ENCODE data around the gene DGKB. TPM values are rescaled to one million over a fixed set of nuclear protein-coding genes. Genes with fewer than 3 reads are reported as not detected.

DGKB gene
- total RNA-seq, 5 donors from 2014 or later (not counting 1 experiment from before 2014, with no cell fraction given), result not detected

- Mint-ChIP-seq H3K9me3 (peaks cover 3 to 11% (median 9%) of the 10 kb centered on the region in 3 donors), H3K36me3 (no peaks in the 10 kb centered on the region), H3K27ac (no peak overlapping the region), H3K27me3 (no peaks in the 10 kb centered on the region), H3K4me3 (no peak overlapping the region), H3K4me1 (no peaks in the 10 kb centered on the region)
- ATAC-seq (replicated peaks in 1 of 4) (no peak), DNase-seq (no peak)
- Histone ChIP-seq H3K27me3 (replicated peaks in 1 of 2; ENCODE audit: control insufficient read depth in 2 of 2, extremely low read depth in 1 of 2, insufficient read depth in 2 of 2, low read length in 1 of 2) (no peaks in the 10 kb centered on the region), H3K4me1 (ENCODE audit: control insufficient read depth in 1 of 2, extremely low read depth in 1 of 2, insufficient read depth in 2 of 2, low read length in 2 of 2) (no peaks in the 10 kb centered on the region), H3K27ac (ENCODE audit: low read length) (no peak overlapping the region), H3K36me3 (ENCODE audit: control insufficient read depth in 2 of 2, extremely low read depth in 1 of 2, insufficient read depth in 1 of 2, low read length in 1 of 2) (no peaks in the 10 kb centered on the region), H3K9me3 (no peaks in the 10 kb centered on the region), H3K4me3 (ENCODE audit: control insufficient read depth in 1 of 2, extremely low read depth in 1 of 2, low read length in 1 of 2) (no peak overlapping the region)
- CTCF ChIA-PET, result no interaction called here
- POLR2A ChIA-PET, result no interaction called here
- WGBS (ENCODE audit: insufficient coverage), result no CpG with 5 or more reads among the region's 2 CpGs
These were observed 128.8 kb downstream of the DGKB start for GRCh38 chr7:14773729-14774271.

- no peak for ATAC-seq (replicated peaks in 1 of 4)
- WGBS (ENCODE audit: insufficient coverage), result 75% methylated on average over 1 of the region's 2 CpGs
- Mint-ChIP-seq H3K4me1 (no peaks in the 10 kb centered on the region), H3K9me3 (peaks cover 0 to 14% (median 4%) of the 10 kb centered on the region in 3 donors), H3K36me3 (no peaks in the 10 kb centered on the region), H3K27me3 (no peaks in the 10 kb centered on the region), H3K27ac (no peak overlapping the region), H3K4me3 (no peak overlapping the region)
- H3K27me3 ChIP-seq (replicated peaks in 1 of 2; ENCODE audit: control insufficient read depth in 2 of 2, extremely low read depth in 1 of 2, insufficient read depth in 2 of 2, low read length in 1 of 2), result no peaks in the 10 kb centered on the region
- H3K9me3 ChIP-seq, result no peaks in the 10 kb centered on the region
- no peaks in the 10 kb centered on the region for H3K4me1 ChIP-seq (ENCODE audit: control insufficient read depth in 1 of 2, extremely low read depth in 1 of 2, insufficient read depth in 2 of 2, low read length in 2 of 2)
- H3K36me3 ChIP-seq (ENCODE audit: control insufficient read depth in 2 of 2, extremely low read depth in 1 of 2, insufficient read depth in 1 of 2, low read length in 1 of 2), result no peaks in the 10 kb centered on the region
- DNase-seq, result no peak
- no peak overlapping the region for H3K4me3 ChIP-seq (ENCODE audit: control insufficient read depth in 1 of 2, extremely low read depth in 1 of 2, low read length in 1 of 2)
- CTCF ChIA-PET, result interaction anchor here in 1 of 2 donors (0.6 kb wide), 1 partner anchor 8 kb away, joined by 3 read pairs; no protein-coding TSS in a partner anchor
- POLR2A ChIA-PET, result no interaction called here
- H3K27ac ChIP-seq (ENCODE audit: low read length), result no peak overlapping the region
These were observed 131.9 kb downstream of the DGKB start for GRCh38 chr7:14770614-14771013.

- H3K36me3 Mint-ChIP-seq, result no peaks in the 10 kb centered on the region
- no peaks in the 10 kb centered on the region for H3K4me1 Mint-ChIP-seq
- H3K9me3 Mint-ChIP-seq, result peaks cover 0 to 12% (median 0%) of the 10 kb centered on the region in 3 donors
- no peak overlapping the region for H3K27ac Mint-ChIP-seq
- no peaks in the 10 kb centered on the region for H3K9me3 ChIP-seq
- no peak overlapping the region for H3K4me3 ChIP-seq (ENCODE audit: control insufficient read depth in 1 of 2, extremely low read depth in 1 of 2, low read length in 1 of 2)
- no peaks in the 10 kb centered on the region for H3K4me1 ChIP-seq (ENCODE audit: control insufficient read depth in 1 of 2, extremely low read depth in 1 of 2, insufficient read depth in 2 of 2, low read length in 2 of 2)
- no peak for ATAC-seq (replicated peaks in 1 of 4)
- no peak for DNase-seq
- no peaks in the 10 kb centered on the region for H3K27me3 ChIP-seq (replicated peaks in 1 of 2; ENCODE audit: control insufficient read depth in 2 of 2, extremely low read depth in 1 of 2, insufficient read depth in 2 of 2, low read length in 1 of 2)
- no CpG with 5 or more reads among the region's 2 CpGs for WGBS (ENCODE audit: insufficient coverage)
- CTCF ChIA-PET, result no interaction called here
- H3K27me3 Mint-ChIP-seq, result no peaks in the 10 kb centered on the region
- H3K36me3 ChIP-seq (ENCODE audit: control insufficient read depth in 2 of 2, extremely low read depth in 1 of 2, insufficient read depth in 1 of 2, low read length in 1 of 2), result no peaks in the 10 kb centered on the region
- no peak overlapping the region for H3K4me3 Mint-ChIP-seq
- POLR2A ChIA-PET, result no interaction called here
- no peak overlapping the region for H3K27ac ChIP-seq (ENCODE audit: low read length)
These were observed 133.3 kb downstream of the DGKB start for GRCh38 chr7:14769261-14769660.

- Histone ChIP-seq H3K27ac (ENCODE audit: low read length) (no peak overlapping the region), H3K27me3 (replicated peaks in 1 of 2; ENCODE audit: control insufficient read depth in 2 of 2, extremely low read depth in 1 of 2, insufficient read depth in 2 of 2, low read length in 1 of 2) (no peaks in the 10 kb centered on the region), H3K4me1 (ENCODE audit: control insufficient read depth in 1 of 2, extremely low read depth in 1 of 2, insufficient read depth in 2 of 2, low read length in 2 of 2) (no peaks in the 10 kb centered on the region), H3K4me3 (ENCODE audit: control insufficient read depth in 1 of 2, extremely low read depth in 1 of 2, low read length in 1 of 2) (no peak overlapping the region), H3K9me3 (no peaks in the 10 kb centered on the region), H3K36me3 (ENCODE audit: control insufficient read depth in 2 of 2, extremely low read depth in 1 of 2, insufficient read depth in 1 of 2, low read length in 1 of 2) (no peaks in the 10 kb centered on the region)
- Mint-ChIP-seq H3K27me3 (no peaks in the 10 kb centered on the region), H3K9me3 (peaks cover 0 to 17% (median 0%) of the 10 kb centered on the region in 3 donors), H3K4me3 (no peak overlapping the region), H3K36me3 (no peaks in the 10 kb centered on the region), H3K4me1 (no peaks in the 10 kb centered on the region), H3K27ac (no peak overlapping the region)
- ATAC-seq (replicated peaks in 1 of 4) (no peak), DNase-seq (no peak)
- no CpG with 5 or more reads among the region's 2 CpGs for WGBS (ENCODE audit: insufficient coverage)
- ChIA-PET CTCF (no interaction called here), POLR2A (no interaction called here)
These were observed 134.7 kb downstream of the DGKB start for GRCh38 chr7:14767716-14768425.

GRCh38 chr7:14766747-14767146 lies 135.8 kb downstream of the DGKB start:
- no peaks in the 10 kb centered on the region for H3K4me1 Mint-ChIP-seq
- CTCF ChIA-PET, result no interaction called here
- H3K36me3 Mint-ChIP-seq, result no peaks in the 10 kb centered on the region
- POLR2A ChIA-PET, result no interaction called here
- H3K4me3 Mint-ChIP-seq, result no peak overlapping the region
- ATAC-seq (replicated peaks in 1 of 4), result no peak
- H3K9me3 Mint-ChIP-seq, result peaks cover 0 to 14% (median 0%) of the 10 kb centered on the region in 3 donors
- no peaks in the 10 kb centered on the region for H3K9me3 ChIP-seq
- no peaks in the 10 kb centered on the region for H3K4me1 ChIP-seq (ENCODE audit: control insufficient read depth in 1 of 2, extremely low read depth in 1 of 2, insufficient read depth in 2 of 2, low read length in 2 of 2)
- H3K27ac ChIP-seq (ENCODE audit: low read length), result no peak overlapping the region
- H3K27me3 Mint-ChIP-seq, result no peaks in the 10 kb centered on the region
- H3K36me3 ChIP-seq (ENCODE audit: control insufficient read depth in 2 of 2, extremely low read depth in 1 of 2, insufficient read depth in 1 of 2, low read length in 1 of 2), result no peaks in the 10 kb centered on the region
- no peak for DNase-seq
- H3K27me3 ChIP-seq (replicated peaks in 1 of 2; ENCODE audit: control insufficient read depth in 2 of 2, extremely low read depth in 1 of 2, insufficient read depth in 2 of 2, low read length in 1 of 2), result no peaks in the 10 kb centered on the region
- H3K27ac Mint-ChIP-seq, result no peak overlapping the region
- no peak overlapping the region for H3K4me3 ChIP-seq (ENCODE audit: control insufficient read depth in 1 of 2, extremely low read depth in 1 of 2, low read length in 1 of 2)

- Mint-ChIP-seq H3K9me3 (peaks cover 0 to 14% (median 0%) of the 10 kb centered on the region in 3 donors), H3K27ac (no peak overlapping the region), H3K36me3 (no peaks in the 10 kb centered on the region), H3K4me3 (no peak overlapping the region), H3K4me1 (no peaks in the 10 kb centered on the region), H3K27me3 (no peaks in the 10 kb centered on the region)
- DNase-seq, result no peak
- Histone ChIP-seq H3K9me3 (no peaks in the 10 kb centered on the region), H3K27me3 (replicated peaks in 1 of 2; ENCODE audit: control insufficient read depth in 2 of 2, extremely low read depth in 1 of 2, insufficient read depth in 2 of 2, low read length in 1 of 2) (no peaks in the 10 kb centered on the region), H3K4me3 (ENCODE audit: control insufficient read depth in 1 of 2, extremely low read depth in 1 of 2, low read length in 1 of 2) (no peak overlapping the region), H3K27ac (ENCODE audit: low read length) (no peak overlapping the region), H3K4me1 (ENCODE audit: control insufficient read depth in 1 of 2, extremely low read depth in 1 of 2, insufficient read depth in 2 of 2, low read length in 2 of 2) (no peaks in the 10 kb centered on the region), H3K36me3 (ENCODE audit: control insufficient read depth in 2 of 2, extremely low read depth in 1 of 2, insufficient read depth in 1 of 2, low read length in 1 of 2) (no peaks in the 10 kb centered on the region)
- ATAC-seq (replicated peaks in 1 of 4), result no peak
- WGBS (ENCODE audit: insufficient coverage), result no CpG with 5 or more reads among the region's 2 CpGs
- CTCF ChIA-PET, result no interaction called here
- POLR2A ChIA-PET, result no interaction called here
These were observed 136.8 kb downstream of the DGKB start for GRCh38 chr7:14765731-14766130.
